ENCODE data around the gene CXCR6. TPM values are rescaled to one million over a fixed set of nuclear protein-coding genes. Genes with fewer than 3 reads are reported as not detected.

The CXCR6 gene
- total RNA-seq, 1 experiment from 2014 or later = not detected

GRCh38 chr3:45907769-45908705, 35.2 kb upstream of the CXCR6 start (continued):
- no peak for TF ChIP-seq ZNF232 (CRISPR knock-in tag; IDR thresholded peaks at IDR 0.05)
- no peak for TF ChIP-seq MAX (CRISPR knock-in tag; IDR thresholded peaks at IDR 0.05)
- no peak for TF ChIP-seq FOXK1 (CRISPR knock-in tag; IDR thresholded peaks at IDR 0.05)
- no peak for TF ChIP-seq RELA (CRISPR knock-in tag; IDR thresholded peaks at IDR 0.05; ENCODE audit: borderline replicate concordance)
- no peak for TF ChIP-seq CBFB (CRISPR knock-in tag; IDR thresholded peaks at IDR 0.05; ENCODE audit: low read depth)
- TF ChIP-seq GTF2I (CRISPR knock-in tag; conservative IDR thresholded peaks at IDR 0.05) = no peak

GRCh38 chr3:45908761-45909160, 34.5 kb upstream of the CXCR6 start:
- TF ChIP-seq CDX4 (CRISPR knock-in tag; IDR thresholded peaks at IDR 0.05; ENCODE audit: borderline replicate concordance) (no peak), ZNF396 (CRISPR knock-in tag; IDR thresholded peaks at IDR 0.05; ENCODE audit: borderline replicate concordance) (no peak), ETV6 (CRISPR knock-in tag; IDR thresholded peaks at IDR 0.05) (no peak), ZMAT4 (CRISPR knock-in tag; IDR thresholded peaks at IDR 0.05) (no peak), TEAD4 (CRISPR knock-in tag; IDR thresholded peaks at IDR 0.05) (no peak), ARID4B (CRISPR knock-in tag; IDR thresholded peaks at IDR 0.05; ENCODE audit: borderline replicate concordance) (no peak), TCF7 (CRISPR knock-in tag; IDR thresholded peaks at IDR 0.05; ENCODE audit: low read depth) (no peak), HMGXB4 (CRISPR knock-in tag; IDR thresholded peaks at IDR 0.05) (no peak), PREB (CRISPR knock-in tag; IDR thresholded peaks at IDR 0.05; ENCODE audit: borderline replicate concordance) (no peak)
- H3K36me3 Mint-ChIP-seq = no peaks in the 10 kb centered on the region
- no peak overlapping the region for H3K4me3 Mint-ChIP-seq
- ATAC-seq (no peak), DNase-seq (ENCODE audit: low spot score) (no peak)
- ChIA-PET POLR2A (no interaction called here), CTCF (interaction anchor here (1.0 to 1.1 kb wide), 4 partner anchors 21 to 362 kb away, joined by 3 read pairs; no protein-coding TSS in a partner anchor)
- H3K4me1 Mint-ChIP-seq = no peaks in the 10 kb centered on the region
- no peak overlapping the region for H3K27ac Mint-ChIP-seq
- no peaks in the 10 kb centered on the region for H3K27me3 Mint-ChIP-seq (ENCODE audit: low read depth)
- no peaks in the 10 kb centered on the region for H3K9me3 Mint-ChIP-seq

Measured in WTC11 (cell line).